Gastroesophageal sphincter (tissue), 3 donors: ENCODE data around the gene MYO18A.

Experiments used
- POLR2A ChIP-seq, 2 donors: fragments of 450-650 bp; IDR thresholded peaks; one replicate each; pipeline ENCODE4 v1.6.1; 2017; ENCODE audit warnings: antibody characterized with exemption in 2 of 2, mild to moderate bottlenecking in 2 of 2, moderate library complexity in 1 of 2
- POLR2AphosphoS5 ChIP-seq: sonication (generic); formaldehyde crosslinking; IDR thresholded peaks from one replicate; pipeline ENCODE4 v1.6.1; 2017; ENCODE audit warnings: antibody characterized with exemption
- TF ChIP-seq, protein P1 (sequence below), 4 experiments: fragments of 200-600 bp in 2 of 4; fragments of 450-650 bp in 2 of 4; sonication (generic) in 1 of 4; IDR thresholded peaks; one replicate each; pipeline ENCODE4 v1.5.1; 2017 to 2019; ENCODE audit warnings: antibody characterized with exemption in 4 of 4, mild to moderate bottlenecking in 2 of 4, moderate library complexity in 2 of 4

- TF ChIP-seq, protein P1, sequence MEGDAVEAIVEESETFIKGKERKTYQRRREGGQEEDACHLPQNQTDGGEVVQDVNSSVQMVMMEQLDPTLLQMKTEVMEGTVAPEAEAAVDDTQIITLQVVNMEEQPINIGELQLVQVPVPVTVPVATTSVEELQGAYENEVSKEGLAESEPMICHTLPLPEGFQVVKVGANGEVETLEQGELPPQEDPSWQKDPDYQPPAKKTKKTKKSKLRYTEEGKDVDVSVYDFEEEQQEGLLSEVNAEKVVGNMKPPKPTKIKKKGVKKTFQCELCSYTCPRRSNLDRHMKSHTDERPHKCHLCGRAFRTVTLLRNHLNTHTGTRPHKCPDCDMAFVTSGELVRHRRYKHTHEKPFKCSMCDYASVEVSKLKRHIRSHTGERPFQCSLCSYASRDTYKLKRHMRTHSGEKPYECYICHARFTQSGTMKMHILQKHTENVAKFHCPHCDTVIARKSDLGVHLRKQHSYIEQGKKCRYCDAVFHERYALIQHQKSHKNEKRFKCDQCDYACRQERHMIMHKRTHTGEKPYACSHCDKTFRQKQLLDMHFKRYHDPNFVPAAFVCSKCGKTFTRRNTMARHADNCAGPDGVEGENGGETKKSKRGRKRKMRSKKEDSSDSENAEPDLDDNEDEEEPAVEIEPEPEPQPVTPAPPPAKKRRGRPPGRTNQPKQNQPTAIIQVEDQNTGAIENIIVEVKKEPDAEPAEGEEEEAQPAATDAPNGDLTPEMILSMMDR (IDR thresholded peaks at IDR 0.05): no peak
- TF ChIP-seq POLR2A (IDR thresholded peaks at IDR 0.05): no peak
- TF ChIP-seq POLR2AphosphoS5: no peak
Observed at GRCh38 chr17:29039764-29040598, 140.2 kb downstream of the MYO18A start.
